Activated B cell treated with CpG ODN at 0.5 μM for 24 hours (primary cell): ENCODE data around the gene MMD2. TPM values are rescaled to one million over a fixed set of nuclear protein-coding genes. Genes with fewer than 3 reads are reported as not detected.

ENCODE experiments used
- ATAC-seq: fragments of 200-7000 bp; cut with Tn5 transposase; one replicate; pipeline ENCODE4 v1.10.0; 2021; ENCODE audit warnings: low read depth, mild to moderate bottlenecking, moderate library complexity
- CTCF ChIA-PET: fragments of 350-600 bp; sonication (Branson Sonifier 250); formaldehyde crosslinking; loops from one replicate; lab custom pipeline; 2021; ENCODE audit warnings: antibody characterized with exemption; lab: Charles Lee
- POLR2A ChIA-PET: fragments of 350-600 bp; sonication (Branson Sonifier 250); formaldehyde crosslinking; loops from one replicate; lab custom pipeline; 2021; ENCODE audit warnings: antibody characterized with exemption; lab: Charles Lee
- DNase-seq: peaks from one replicate; pipeline ENCODE4 v3.0.0; 2022
- H3K27ac Mint-ChIP-seq: one replicate; pipeline ENCODE4 v1.8.0; 2020; ENCODE audit warnings: mixed read lengths
- H3K27me3 Mint-ChIP-seq: one replicate; pipeline ENCODE4 v1.8.0; 2021; ENCODE audit warnings: mixed read lengths
- H3K36me3 Mint-ChIP-seq: one replicate; pipeline ENCODE4 v1.8.0; 2021; ENCODE audit warnings: low read depth, mixed read lengths
- H3K4me1 Mint-ChIP-seq: one replicate; pipeline ENCODE4 v1.8.0; 2021; ENCODE audit warnings: mixed read lengths
- H3K4me3 Mint-ChIP-seq: one replicate; pipeline ENCODE4 v1.8.0; 2020; ENCODE audit warnings: mild to moderate bottlenecking, mixed read lengths
- H3K9me3 Mint-ChIP-seq: one replicate; pipeline ENCODE4 v1.8.0; 2020; ENCODE audit warnings: mixed read lengths
- intact Hi-C: fragments of 100-400 bp; cut with micrococcal nuclease; formaldehyde crosslinking; loops from one replicate; pipeline ENCODE4 v1.15.1; 2024
- total RNA-seq: library from RNA; stranded (reverse); gene quantifications from 2 replicates; pipeline ENCODE4 v1.2.3, GENCODE V29; 2022
- TF ChIP-seq, protein P1 (sequence below): fragments of 200-600 bp; IDR thresholded peaks from one replicate; pipeline ENCODE4 v1.8.0; 2022; ENCODE audit warnings: antibody characterized with exemption, mild to moderate bottlenecking

Gene MMD2
- total RNA-seq, 1 donor from 2014 or later: not detected

GRCh38 chr7:4879396-4880081 is 79.4 kb downstream of the MMD2 start:
- Mint-ChIP-seq H3K4me1 (peaks cover 12% of the 10 kb centered on the region), H3K36me3 (no peaks in the 10 kb centered on the region), H3K27me3 (peaks cover 23% of the 10 kb centered on the region), H3K4me3 (no peak overlapping the region), H3K27ac (no peak overlapping the region), H3K9me3 (no peaks in the 10 kb centered on the region)
- ChIA-PET POLR2A (no interaction called here), CTCF (no interaction called here)
- TF ChIP-seq, protein P1, sequence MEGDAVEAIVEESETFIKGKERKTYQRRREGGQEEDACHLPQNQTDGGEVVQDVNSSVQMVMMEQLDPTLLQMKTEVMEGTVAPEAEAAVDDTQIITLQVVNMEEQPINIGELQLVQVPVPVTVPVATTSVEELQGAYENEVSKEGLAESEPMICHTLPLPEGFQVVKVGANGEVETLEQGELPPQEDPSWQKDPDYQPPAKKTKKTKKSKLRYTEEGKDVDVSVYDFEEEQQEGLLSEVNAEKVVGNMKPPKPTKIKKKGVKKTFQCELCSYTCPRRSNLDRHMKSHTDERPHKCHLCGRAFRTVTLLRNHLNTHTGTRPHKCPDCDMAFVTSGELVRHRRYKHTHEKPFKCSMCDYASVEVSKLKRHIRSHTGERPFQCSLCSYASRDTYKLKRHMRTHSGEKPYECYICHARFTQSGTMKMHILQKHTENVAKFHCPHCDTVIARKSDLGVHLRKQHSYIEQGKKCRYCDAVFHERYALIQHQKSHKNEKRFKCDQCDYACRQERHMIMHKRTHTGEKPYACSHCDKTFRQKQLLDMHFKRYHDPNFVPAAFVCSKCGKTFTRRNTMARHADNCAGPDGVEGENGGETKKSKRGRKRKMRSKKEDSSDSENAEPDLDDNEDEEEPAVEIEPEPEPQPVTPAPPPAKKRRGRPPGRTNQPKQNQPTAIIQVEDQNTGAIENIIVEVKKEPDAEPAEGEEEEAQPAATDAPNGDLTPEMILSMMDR: no peak
- no peak for ATAC-seq
- intact Hi-C loops: loop anchor here (10.0 kb wide), 2 partner anchors 95 to 265 kb away; no protein-coding TSS in a partner anchor
- no peak for DNase-seq

DNA sequence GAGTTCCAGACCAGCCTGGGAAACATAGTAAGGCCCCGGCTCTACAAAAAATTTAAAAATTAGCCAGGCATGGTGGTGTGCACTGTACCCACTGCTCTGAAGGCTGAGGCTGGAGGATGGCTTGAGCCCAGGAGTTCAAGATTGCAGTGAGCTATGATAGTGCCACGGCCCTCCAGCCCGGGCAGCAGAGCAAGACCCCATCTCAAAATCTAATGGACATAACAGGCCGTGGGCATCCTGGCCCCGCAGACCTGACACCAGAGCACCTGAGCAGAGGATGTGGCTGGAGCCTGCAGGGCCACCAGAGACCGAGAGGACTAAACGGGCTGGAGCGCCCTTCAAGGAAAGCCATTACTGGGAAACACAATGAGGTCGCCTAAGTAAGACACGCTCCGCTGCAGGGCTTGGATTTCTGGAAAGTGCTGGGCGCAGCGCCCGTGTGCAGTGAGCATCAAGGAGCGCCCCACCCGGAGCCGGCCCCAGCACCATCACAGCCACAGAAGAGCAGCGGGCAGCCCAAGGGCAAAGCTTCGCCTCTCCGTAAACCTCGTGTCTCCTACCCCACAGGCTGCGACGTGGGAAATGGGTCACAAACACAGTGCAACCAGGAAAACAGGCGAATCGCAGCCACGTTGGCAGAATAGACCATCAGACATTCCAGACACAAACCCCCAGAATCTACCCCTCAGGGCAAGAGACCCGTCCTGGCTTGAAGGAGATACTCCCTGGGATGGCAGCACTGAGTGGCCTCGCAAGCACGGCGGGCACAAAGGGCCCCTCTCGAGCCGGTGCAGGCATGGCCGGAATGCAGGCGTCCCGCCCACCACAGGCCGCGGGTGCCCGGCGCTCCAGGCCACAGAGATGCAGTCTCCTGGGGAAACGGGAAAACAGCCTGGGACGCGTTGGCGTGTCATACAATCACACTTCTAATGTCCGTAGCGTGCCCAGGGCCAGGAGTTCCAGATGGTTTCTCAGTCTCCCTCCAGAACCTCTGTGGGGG is 80.4 kb downstream of the MMD2 start:
- intact Hi-C loops: no loop called here
- TF ChIP-seq, protein P1: no peak
- H3K9me3 Mint-ChIP-seq: no peaks in the 10 kb centered on the region
- peaks cover 10% of the 10 kb centered on the region for H3K4me1 Mint-ChIP-seq
- peaks cover 17% of the 10 kb centered on the region for H3K27me3 Mint-ChIP-seq
- H3K36me3 Mint-ChIP-seq: no peaks in the 10 kb centered on the region
- POLR2A ChIA-PET: no interaction called here
- CTCF ChIA-PET: no interaction called here
- ATAC-seq (no peak), DNase-seq (no peak)
- H3K27ac Mint-ChIP-seq: no peak overlapping the region
- no peak overlapping the region for H3K4me3 Mint-ChIP-seq

GRCh38 chr7:4876586-4876985 is 82.4 kb downstream of the MMD2 start:
- Mint-ChIP-seq H3K4me3 (no peak overlapping the region), H3K36me3 (no peaks in the 10 kb centered on the region), H3K27me3 (peaks cover 11% of the 10 kb centered on the region), H3K27ac (no peak overlapping the region), H3K9me3 (no peaks in the 10 kb centered on the region), H3K4me1 (no peaks in the 10 kb centered on the region)
- intact Hi-C loops: no loop called here
- ATAC-seq (no peak), DNase-seq (no peak)
- ChIA-PET POLR2A (no interaction called here), CTCF (no interaction called here)
- TF ChIP-seq, protein P1: no peak

GRCh38 chr7:4875391-4875790 is 83.6 kb downstream of the MMD2 start:
- intact Hi-C loops: no loop called here
- no peak overlapping the region for H3K4me3 Mint-ChIP-seq
- no peak for DNase-seq
- no peaks in the 10 kb centered on the region for H3K9me3 Mint-ChIP-seq
- POLR2A ChIA-PET: no interaction called here
- no peak for ATAC-seq
- H3K4me1 Mint-ChIP-seq: no peaks in the 10 kb centered on the region
- H3K27ac Mint-ChIP-seq: no peak overlapping the region
- CTCF ChIA-PET: no interaction called here
- H3K36me3 Mint-ChIP-seq: no peaks in the 10 kb centered on the region
- H3K27me3 Mint-ChIP-seq: peaks cover 14% of the 10 kb centered on the region
- TF ChIP-seq, protein P1: no peak
